ENCODE results near the gene NMD3.

- TF ChIP-seq JARID2 (CRISPR knock-in tag; IDR thresholded peaks at IDR 0.05; ENCODE audit: insufficient replicate concordance) (no peak), RFX1 (IDR thresholded peaks at IDR 0.05) (no peak), ARNTL (CRISPR knock-in tag; IDR thresholded peaks at IDR 0.05) (no peak), GMEB2 (CRISPR knock-in tag; IDR thresholded peaks at IDR 0.05; ENCODE audit: low read depth) (no peak), TGIF2 (CRISPR knock-in tag; IDR thresholded peaks at IDR 0.05) (no peak), JUN (CRISPR knock-in tag; IDR thresholded peaks at IDR 0.05) (no peak), POLR2A (IDR thresholded peaks at IDR 0.05; ENCODE audit: insufficient read depth in 1 of 2, low read depth in 2 of 2, low read length in 2 of 2) (no peak)
- TF ChIP-seq, protein P1, sequence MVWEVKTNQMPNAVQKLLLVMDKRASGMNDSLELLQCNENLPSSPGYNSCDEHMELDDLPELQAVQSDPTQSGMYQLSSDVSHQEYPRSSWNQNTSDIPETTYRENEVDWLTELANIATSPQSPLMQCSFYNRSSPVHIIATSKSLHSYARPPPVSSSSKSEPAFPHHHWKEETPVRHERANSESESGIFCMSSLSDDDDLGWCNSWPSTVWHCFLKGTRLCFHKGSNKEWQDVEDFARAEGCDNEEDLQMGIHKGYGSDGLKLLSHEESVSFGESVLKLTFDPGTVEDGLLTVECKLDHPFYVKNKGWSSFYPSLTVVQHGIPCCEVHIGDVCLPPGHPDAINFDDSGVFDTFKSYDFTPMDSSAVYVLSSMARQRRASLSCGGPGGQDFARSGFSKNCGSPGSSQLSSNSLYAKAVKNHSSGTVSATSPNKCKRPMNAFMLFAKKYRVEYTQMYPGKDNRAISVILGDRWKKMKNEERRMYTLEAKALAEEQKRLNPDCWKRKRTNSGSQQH (CRISPR knock-in tag; IDR thresholded peaks at IDR 0.05; ENCODE audit: low read depth), result no peak
- TF ChIP-seq, protein P2, sequence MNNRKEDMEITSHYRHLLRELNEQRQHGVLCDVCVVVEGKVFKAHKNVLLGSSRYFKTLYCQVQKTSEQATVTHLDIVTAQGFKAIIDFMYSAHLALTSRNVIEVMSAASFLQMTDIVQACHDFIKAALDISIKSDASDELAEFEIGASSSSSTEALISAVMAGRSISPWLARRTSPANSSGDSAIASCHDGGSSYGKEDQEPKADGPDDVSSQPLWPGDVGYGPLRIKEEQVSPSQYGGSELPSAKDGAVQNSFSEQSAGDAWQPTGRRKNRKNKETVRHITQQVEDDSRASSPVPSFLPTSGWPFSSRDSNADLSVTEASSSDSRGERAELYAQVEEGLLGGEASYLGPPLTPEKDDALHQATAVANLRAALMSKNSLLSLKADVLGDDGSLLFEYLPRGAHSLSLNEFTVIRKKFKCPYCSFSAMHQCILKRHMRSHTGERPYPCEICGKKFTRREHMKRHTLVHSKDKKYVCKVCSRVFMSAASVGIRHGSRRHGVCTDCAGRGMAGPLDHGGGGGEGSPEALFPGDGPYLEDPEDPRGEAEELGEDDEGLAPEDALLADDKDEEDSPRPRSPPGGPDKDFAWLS (CRISPR knock-in tag; IDR thresholded peaks at IDR 0.05; ENCODE audit: borderline replicate concordance), result no peak
These were observed 54.8 kb downstream of the NMD3 start for GRCh38 chr3:161275919-161276318.
